Measurements from ENCODE around the gene AVPI1. TPM values are rescaled to one million over a fixed set of nuclear protein-coding genes. Genes with fewer than 3 reads are reported as not detected.
A peak's percentile ranks its signal among the peaks of the same experiment; 100 is the strongest.

The AVPI1 gene
- total and polyA plus RNA-seq, 10 of the 15 experiments (the other 5 are each of a cell fraction or from before 2014, with no cell fraction given) = 0.08 to 1.4 (median 0.84) TPM

DNA sequence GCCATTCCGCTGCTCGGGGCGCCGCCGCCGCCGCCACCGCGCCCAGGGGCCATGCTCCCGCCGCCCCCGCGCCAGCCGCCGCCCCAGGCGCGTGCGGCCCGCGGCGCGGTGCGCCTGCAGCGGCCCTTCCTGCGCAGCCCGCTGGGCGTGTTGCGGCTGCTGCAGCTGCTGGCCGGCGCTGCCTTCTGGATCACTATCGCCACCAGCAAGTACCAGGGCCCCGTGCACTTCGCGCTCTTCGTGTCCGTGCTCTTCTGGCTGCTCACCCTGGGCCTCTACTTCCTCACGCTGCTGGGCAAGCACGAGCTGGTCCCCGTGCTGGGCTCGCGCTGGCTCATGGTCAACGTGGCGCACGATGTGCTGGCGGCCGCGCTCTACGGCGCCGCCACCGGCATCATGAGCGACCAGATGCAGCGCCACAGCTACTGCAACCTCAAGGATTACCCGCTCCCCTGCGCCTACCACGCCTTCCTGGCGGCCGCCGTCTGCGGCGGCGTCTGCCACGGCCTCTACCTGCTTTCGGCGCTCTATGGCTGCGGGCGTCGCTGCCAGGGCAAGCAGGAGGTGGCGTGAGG lies 26.9 kb upstream of the AVPI1 start (continued):
- TF ChIP-seq, protein P1, sequence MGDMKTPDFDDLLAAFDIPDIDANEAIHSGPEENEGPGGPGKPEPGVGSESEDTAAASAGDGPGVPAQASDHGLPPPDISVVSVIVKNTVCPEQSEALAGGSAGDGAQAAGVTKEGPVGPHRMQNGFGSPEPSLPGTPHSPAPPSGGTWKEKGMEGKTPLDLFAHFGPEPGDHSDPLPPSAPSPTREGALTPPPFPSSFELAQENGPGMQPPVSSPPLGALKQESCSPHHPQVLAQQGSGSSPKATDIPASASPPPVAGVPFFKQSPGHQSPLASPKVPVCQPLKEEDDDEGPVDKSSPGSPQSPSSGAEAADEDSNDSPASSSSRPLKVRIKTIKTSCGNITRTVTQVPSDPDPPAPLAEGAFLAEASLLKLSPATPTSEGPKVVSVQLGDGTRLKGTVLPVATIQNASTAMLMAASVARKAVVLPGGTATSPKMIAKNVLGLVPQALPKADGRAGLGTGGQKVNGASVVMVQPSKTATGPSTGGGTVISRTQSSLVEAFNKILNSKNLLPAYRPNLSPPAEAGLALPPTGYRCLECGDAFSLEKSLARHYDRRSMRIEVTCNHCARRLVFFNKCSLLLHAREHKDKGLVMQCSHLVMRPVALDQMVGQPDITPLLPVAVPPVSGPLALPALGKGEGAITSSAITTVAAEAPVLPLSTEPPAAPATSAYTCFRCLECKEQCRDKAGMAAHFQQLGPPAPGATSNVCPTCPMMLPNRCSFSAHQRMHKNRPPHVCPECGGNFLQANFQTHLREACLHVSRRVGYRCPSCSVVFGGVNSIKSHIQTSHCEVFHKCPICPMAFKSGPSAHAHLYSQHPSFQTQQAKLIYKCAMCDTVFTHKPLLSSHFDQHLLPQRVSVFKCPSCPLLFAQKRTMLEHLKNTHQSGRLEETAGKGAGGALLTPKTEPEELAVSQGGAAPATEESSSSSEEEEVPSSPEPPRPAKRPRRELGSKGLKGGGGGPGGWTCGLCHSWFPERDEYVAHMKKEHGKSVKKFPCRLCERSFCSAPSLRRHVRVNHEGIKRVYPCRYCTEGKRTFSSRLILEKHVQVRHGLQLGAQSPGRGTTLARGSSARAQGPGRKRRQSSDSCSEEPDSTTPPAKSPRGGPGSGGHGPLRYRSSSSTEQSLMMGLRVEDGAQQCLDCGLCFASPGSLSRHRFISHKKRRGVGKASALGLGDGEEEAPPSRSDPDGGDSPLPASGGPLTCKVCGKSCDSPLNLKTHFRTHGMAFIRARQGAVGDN (IDR thresholded peaks at IDR 0.05) = peak; percentile 97
- TF ChIP-seq ETV6 (conservative IDR thresholded peaks at IDR 0.05 in 1 of 2, IDR thresholded peaks at IDR 0.05 in 1 of 2; ENCODE audit: borderline replicate concordance in 1 of 2, low read depth in 1 of 2) = no peak
- peak; percentile 65; the same call in 1 of the 2 replicates for TF ChIP-seq MXI1 (IDR thresholded peaks at IDR 0.05; ENCODE audit: low read depth, low read length)
- peak; percentile 24; the same call in 1 of the 2 replicates for TF ChIP-seq RUNX3 (IDR thresholded peaks at IDR 0.05; ENCODE audit: low read length)
- peak; percentile 41; the same call in 1 of the 2 replicates for TF ChIP-seq POLR2AphosphoS5 (IDR thresholded peaks at IDR 0.05; ENCODE audit: low read length)
- TF ChIP-seq NBN (IDR thresholded peaks at IDR 0.05) = no peak
- no peak for TF ChIP-seq MTA3 (IDR thresholded peaks at IDR 0.05; ENCODE audit: borderline replicate concordance, low read length)
- TF ChIP-seq YY1 (IDR thresholded peaks at IDR 0.05; ENCODE audit: low read depth, low read length) = peak; percentile 12; the same call in 1 of the 2 replicates
- peak; percentile 41; the same call in 1 of the 2 replicates for TF ChIP-seq BACH1 (IDR thresholded peaks at IDR 0.05; ENCODE audit: borderline replicate concordance)
- TF ChIP-seq KAT2A (conservative IDR thresholded peaks at IDR 0.05; ENCODE audit: control insufficient read depth, low read depth, low read length) = no peak
- 0 out of 3 replicates have a peak, but pooled peaks of 1 of the 2 experiments have one; percentile 44 for TF ChIP-seq EGR1 (IDR thresholded peaks at IDR 0.05; ENCODE audit: borderline replicate concordance in 1 of 2, low read depth in 2 of 2, low read length in 2 of 2)
- TF ChIP-seq MTA2 (IDR thresholded peaks at IDR 0.05; ENCODE audit: low read depth) = no peak
- TF ChIP-seq, protein P2, sequence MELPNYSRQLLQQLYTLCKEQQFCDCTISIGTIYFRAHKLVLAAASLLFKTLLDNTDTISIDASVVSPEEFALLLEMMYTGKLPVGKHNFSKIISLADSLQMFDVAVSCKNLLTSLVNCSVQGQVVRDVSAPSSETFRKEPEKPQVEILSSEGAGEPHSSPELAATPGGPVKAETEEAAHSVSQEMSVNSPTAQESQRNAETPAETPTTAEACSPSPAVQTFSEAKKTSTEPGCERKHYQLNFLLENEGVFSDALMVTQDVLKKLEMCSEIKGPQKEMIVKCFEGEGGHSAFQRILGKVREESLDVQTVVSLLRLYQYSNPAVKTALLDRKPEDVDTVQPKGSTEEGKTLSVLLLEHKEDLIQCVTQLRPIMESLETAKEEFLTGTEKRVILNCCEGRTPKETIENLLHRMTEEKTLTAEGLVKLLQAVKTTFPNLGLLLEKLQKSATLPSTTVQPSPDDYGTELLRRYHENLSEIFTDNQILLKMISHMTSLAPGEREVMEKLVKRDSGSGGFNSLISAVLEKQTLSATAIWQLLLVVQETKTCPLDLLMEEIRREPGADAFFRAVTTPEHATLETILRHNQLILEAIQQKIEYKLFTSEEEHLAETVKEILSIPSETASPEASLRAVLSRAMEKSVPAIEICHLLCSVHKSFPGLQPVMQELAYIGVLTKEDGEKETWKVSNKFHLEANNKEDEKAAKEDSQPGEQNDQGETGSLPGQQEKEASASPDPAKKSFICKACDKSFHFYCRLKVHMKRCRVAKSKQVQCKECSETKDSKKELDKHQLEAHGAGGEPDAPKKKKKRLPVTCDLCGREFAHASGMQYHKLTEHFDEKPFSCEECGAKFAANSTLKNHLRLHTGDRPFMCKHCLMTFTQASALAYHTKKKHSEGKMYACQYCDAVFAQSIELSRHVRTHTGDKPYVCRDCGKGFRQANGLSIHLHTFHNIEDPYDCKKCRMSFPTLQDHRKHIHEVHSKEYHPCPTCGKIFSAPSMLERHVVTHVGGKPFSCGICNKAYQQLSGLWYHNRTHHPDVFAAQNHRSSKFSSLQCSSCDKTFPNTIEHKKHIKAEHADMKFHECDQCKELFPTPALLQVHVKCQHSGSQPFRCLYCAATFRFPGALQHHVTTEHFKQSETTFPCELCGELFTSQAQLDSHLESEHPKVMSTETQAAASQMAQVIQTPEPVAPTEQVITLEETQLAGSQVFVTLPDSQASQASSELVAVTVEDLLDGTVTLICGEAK (IDR thresholded peaks at IDR 0.05; ENCODE audit: borderline replicate concordance) = no peak
- TF ChIP-seq SIX5 (IDR thresholded peaks at IDR 0.05; ENCODE audit: low read depth, low read length, severe bottlenecking) = no peak
- 0 out of 2 replicates have a peak, but pooled peaks have one; percentile 30 for TF ChIP-seq CREB1 (IDR thresholded peaks at IDR 0.05; ENCODE audit: low read depth)
- no peak for TF ChIP-seq SMC3 (IDR thresholded peaks at IDR 0.05; ENCODE audit: borderline replicate concordance, low read length)
- TF ChIP-seq, protein P3, sequence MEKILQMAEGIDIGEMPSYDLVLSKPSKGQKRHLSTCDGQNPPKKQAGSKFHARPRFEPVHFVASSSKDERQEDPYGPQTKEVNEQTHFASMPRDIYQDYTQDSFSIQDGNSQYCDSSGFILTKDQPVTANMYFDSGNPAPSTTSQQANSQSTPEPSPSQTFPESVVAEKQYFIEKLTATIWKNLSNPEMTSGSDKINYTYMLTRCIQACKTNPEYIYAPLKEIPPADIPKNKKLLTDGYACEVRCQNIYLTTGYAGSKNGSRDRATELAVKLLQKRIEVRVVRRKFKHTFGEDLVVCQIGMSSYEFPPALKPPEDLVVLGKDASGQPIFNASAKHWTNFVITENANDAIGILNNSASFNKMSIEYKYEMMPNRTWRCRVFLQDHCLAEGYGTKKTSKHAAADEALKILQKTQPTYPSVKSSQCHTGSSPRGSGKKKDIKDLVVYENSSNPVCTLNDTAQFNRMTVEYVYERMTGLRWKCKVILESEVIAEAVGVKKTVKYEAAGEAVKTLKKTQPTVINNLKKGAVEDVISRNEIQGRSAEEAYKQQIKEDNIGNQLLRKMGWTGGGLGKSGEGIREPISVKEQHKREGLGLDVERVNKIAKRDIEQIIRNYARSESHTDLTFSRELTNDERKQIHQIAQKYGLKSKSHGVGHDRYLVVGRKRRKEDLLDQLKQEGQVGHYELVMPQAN (conservative IDR thresholded peaks at IDR 0.05) = 0 out of 2 replicates have a peak, but pooled peaks have one; percentile 37
- 0 out of 2 replicates have a peak, but pooled peaks have one; percentile 37 for TF ChIP-seq SMARCA5 (IDR thresholded peaks at IDR 0.05)
- no peak for TF ChIP-seq RAD51 (IDR thresholded peaks at IDR 0.05)
